Ovary (tissue), 3 donors: Measurements from ENCODE around the gene LYSMD4.
A peak's percentile ranks its signal among the peaks of the same experiment; 100 is the strongest.

Source experiments
- CTCF ChIP-seq, 3 donors: fragments of 450-650 bp in 2 of 3; fragments of 200-600 bp in 1 of 3; IDR thresholded peaks; one replicate each; pipeline versions ENCODE4 v1.5.1 to v1.8.0; 2016 to 2022; ENCODE audit warnings: antibody characterized with exemption in 3 of 3, mild to moderate bottlenecking in 1 of 3
- POLR2A ChIP-seq: fragments of 450-650 bp; IDR thresholded peaks from one replicate; pipeline ENCODE4 v1.6.1; 2017; ENCODE audit warnings: antibody characterized with exemption, mild to moderate bottlenecking, moderate library complexity
- donor health status: DM: no; HTN: no; CAD: no.

DNA sequence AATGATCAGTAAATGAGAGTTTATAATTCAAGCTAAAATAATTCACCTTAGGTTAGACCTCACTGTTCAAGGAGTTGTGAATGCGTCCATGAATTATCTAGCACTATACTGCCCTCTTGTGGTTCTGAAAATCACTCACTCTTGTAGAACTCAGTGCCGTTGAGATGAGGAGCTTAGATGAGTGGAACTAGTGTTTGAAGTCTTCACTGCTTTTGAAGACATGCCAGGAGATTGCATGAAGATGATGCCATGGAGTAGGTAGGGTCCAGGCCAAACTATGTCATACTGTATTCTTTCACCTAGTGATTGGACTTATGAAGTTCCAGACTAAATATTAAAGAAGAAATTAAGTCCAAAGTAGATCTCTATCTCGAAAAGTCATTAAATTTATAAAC, 28.8 kb downstream of the LYSMD4 start:
- peak; percentile 30 to 85 (median 81) for TF ChIP-seq CTCF (IDR thresholded peaks at IDR 0.05)
- no peak for TF ChIP-seq POLR2A
